ENCODE results near the gene CHID1.

CHID1 gene

GRCh38 chr11:849951-850774, 60.4 kb downstream of the CHID1 start:
- DNase-seq (ENCODE audit: low read depth in 2 of 2): no peak

DNA sequence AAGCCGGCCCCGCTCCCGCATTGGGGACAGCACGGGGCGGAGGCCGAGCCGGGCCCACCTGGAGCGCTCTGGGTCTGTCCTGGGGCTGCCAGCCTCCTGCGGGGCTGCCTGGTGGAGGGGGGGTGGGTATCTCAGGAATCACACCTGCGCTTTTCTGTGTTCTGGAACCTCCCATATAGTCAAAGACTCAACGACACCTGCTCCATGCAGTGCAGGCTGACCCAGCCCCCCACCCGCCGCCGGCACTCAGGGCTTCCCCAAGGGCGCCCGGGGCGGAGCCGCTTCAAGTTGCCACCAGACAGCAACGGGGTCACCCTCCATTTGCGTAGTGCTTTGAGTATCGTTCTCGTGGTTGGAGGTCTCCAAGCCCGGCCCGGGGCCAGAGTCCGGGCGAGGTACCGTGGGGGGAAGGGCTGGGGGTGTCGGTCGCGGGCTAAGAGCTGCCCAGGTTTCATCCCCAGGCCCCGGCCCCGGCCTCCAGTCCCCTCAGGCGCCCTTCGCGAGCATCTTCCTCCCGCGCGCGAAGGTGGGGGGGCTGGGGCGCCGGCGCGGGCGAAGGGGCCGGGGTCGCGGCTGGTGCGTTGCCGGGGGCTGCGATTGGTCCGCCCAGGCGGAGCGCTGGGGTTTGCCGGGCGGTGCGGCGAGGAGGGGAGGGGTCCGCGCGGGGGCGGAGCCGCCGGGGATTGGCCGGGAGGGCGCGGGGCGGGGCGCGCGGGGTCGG, 61.3 kb downstream of the CHID1 start:
- no peak for DNase-seq (ENCODE audit: low read depth in 2 of 2)

DNA sequence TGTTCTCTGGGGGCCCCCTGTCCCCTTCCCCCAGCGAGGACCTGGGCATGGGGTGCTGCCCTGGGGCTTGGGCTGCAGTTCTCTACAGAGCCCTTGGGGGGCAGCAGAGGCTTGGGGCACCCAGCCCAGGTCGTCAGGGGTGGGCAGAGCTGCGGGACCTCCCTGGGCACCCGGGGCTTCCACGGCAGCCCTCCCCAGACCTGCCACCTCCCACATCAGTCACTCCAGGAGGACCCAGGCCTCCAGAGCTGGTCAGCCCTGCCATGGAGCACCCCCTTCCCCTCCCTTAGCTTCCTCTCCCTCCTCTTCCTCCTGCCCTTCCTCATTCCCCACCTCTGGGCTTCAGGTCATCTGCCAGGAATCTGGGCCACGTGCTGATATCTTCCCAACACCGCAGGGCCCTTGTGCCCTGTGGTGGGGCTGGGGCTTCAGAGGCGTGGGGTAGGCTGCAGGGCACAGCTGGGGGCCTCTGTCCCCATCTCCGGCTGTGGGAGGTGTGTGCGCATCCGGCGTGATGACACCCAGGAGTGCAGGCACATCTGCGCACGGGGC, 62.2 kb downstream of the CHID1 start:
- DNase-seq (ENCODE audit: low read depth in 2 of 2): peak in 1 of 2 donors; percentile 51

GRCh38 chr11:847876-848275, 62.7 kb downstream of the CHID1 start:
- DNase-seq (ENCODE audit: low read depth in 2 of 2): no peak

- no peak for DNase-seq (ENCODE audit: low read depth in 2 of 2)
Measured at GRCh38 chr11:846496-847098, 64.0 kb downstream of the CHID1 start.

GRCh38 chr11:845872-846495, 64.6 kb downstream of the CHID1 start:
- no peak for DNase-seq (ENCODE audit: low read depth in 2 of 2)

DNA sequence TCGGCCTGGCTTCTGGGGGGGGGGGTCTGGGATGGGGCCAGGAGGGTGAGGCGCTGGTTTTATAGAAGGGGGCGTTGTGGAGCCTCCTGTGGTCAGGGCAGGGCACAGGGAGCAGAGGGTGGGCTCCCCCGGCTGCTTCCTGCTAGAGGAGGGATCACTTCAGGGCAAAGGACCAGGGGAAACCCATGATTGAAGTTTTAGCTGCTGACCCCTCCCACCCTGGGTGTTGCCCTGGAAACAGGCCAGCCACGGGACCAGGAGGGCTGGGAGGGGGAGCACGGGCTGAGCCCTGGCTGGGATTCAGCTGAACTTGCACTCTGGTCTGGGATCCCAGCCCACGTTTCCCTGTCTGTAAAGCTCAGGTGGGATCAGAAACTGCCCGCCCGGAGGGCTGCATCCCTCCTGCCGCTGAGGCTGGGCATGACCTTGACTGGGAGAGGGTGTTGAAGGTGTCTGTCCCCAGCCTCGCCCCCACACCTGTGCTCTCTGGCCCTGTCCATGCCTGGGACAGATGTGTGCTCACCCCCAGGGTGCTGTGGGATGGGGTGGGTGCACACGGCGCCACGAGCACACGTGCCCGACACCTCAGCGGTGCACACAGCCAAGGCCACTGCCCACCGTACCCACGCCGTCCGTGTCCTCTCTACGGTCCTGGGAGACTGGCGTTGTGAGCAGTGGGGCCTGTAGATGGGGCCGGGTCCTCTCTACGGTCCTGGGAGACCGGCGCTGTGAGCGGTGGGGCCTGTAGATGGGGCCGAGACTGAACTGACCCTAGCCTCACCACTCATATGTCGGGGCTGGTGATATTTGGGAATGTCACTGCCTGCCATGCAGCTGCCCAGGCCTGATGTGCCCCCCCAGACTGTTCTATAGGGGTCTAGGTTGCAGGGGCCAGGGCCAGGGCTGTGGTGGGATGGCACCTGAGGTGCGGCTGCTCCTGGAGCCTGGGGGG, 65.6 kb downstream of the CHID1 start:
- no peak for DNase-seq (ENCODE audit: low read depth in 2 of 2)

DNA sequence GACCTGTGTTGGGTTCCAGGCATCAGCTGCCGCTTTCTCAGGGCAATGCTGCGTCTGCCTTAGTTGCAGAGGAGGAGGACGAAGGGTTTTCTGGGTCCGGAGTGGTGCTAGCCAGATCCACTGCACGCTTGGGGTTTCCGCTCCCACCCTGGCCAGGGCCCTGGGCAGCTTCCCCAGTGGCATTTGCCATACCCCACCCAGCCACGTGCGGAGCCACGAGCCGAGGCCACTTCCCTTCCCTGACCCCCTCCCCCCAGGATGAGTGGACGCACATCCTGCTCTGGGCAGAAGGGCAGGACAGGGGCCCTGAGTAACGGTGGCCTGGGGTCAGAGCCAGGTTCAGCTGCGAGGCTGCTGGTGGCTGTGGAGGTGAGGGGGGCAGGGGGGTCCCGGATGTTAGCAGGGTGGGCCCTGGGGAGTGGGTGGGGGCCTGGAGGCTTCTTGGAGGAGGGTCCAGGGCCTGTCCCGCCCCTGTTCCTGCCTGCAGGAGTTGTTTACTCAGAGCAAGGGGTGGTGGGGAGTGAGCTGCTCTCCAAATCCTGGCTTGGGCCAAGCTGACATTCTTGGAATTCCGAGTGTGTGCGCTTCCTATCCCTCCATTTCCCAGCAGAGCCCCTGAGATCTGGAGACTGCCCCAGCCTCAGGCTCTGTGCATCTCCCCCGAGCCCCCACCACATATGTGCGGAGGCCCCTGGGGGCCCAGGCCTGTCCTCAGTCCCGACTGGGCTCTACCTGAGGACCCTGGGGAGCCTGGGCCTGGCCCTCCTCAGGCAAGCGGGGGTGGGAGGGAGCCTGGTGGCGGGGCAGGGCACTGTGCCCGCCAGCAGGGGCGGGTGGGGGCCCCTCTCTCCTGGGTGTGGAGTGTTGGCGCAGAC, 66.6 kb downstream of the CHID1 start:
- no peak for DNase-seq (ENCODE audit: low read depth in 2 of 2)

GRCh38 chr11:843086-843734, 67.4 kb downstream of the CHID1 start:
- DNase-seq (ENCODE audit: low read depth in 2 of 2): no peak

- peak; percentile 62 to 82 for DNase-seq (ENCODE audit: low read depth in 2 of 2)
Measured at GRCh38 chr11:842370-843002, 68.1 kb downstream of the CHID1 start, which contains the start of the genes POLR2L and TSPAN4. TSS of gene POLR2L (minus strand) at chr11:842529. CDS start at chr11:842508, 21 bp downstream. TSS of gene TSPAN4 (plus strand) at chr11:842852. CDS start at chr11:850305, 7,453 bp downstream.

DNA sequence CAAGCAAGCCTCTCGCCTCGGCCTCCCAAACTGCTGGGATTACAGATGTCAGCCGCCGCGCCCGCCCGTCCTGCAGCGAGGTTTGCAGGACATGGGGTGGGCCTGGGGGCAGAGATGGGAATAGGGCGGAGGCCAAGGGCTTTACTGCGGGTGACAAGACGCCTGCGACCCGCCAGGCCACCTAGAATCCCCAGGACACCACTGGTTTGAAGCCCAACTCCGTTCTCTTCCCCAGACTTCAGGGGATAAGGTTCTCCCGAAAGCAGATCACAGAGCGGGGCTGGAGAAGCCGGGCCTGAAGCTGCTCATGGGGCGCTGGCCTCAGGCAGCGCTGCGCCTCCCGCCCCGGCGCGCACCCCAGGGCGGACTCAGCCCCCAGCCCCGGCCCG, 68.6 kb downstream of the CHID1 start:
- DNase-seq (ENCODE audit: low read depth in 2 of 2): no peak

- DNase-seq (ENCODE audit: low read depth in 2 of 2): no peak
Measured at GRCh38 chr11:839875-840617, 70.6 kb downstream of the CHID1 start.

- DNase-seq (ENCODE audit: low read depth in 2 of 2): no peak
Measured at GRCh38 chr11:839280-839623, 71.4 kb downstream of the CHID1 start.

DNA sequence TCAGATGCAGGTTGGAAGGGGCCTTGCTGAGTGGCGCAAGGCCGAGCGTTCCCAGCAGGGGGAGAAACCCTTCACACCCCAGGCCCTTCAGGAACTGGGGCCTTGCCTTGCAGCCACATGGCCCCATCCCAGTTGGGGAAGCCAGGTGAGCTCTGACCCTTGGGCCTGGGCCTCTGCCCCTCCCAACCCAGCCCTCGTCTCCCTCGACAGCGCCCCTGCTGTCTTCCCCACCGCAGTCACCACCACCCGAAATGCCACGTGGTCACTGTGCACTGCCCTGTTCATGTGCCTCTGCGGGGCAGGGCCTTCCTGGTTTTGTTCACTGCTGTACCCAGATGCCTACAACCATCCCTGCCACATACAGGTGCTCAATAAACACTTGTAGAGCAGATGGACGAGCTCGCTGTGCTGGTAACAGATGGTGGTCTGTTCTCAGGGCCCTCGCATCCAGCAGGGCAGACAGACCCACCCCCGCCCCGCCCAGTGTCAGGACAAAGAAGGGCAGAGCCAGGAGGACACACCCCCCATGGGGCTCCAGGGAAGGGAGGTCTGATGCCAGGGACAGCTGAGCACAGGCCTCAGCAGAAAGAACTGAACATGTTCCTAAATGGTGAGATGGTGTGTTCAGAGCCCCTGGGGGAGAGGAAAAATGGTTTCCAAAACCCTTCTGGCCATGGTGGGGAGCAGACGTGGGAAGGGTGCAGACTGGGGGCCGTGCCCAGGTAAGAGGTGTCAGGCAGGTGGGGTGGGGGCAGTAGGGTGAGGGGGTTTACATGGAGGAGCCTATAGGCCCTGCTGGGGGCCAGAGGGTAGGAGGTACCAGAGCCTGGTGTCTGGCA, 72.0 kb downstream of the CHID1 start:
- no peak for DNase-seq (ENCODE audit: low read depth in 2 of 2)

DNA sequence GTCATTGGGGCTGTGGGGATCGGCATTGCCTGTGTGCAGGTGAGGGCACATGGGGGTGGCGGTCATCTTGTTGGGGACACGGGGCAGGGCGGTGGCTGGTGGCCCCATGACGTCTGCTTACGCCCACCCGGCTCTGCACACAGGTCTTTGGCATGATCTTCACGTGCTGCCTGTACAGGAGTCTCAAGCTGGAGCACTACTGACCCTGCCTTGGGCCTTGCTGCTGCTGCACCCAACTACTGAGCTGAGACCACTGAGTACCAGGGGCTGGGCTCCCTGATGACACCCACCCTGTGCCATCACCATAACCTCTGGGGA, 72.7 kb downstream of the CHID1 start:
- no peak for DNase-seq (ENCODE audit: low read depth in 2 of 2)

GRCh38 chr11:837189-837989, 73.2 kb downstream of the CHID1 start:
- no peak for DNase-seq (ENCODE audit: low read depth in 2 of 2)
